GM18517 (cell line): ENCODE measurements around the gene MIER2.

ENCODE experiments used
- ATAC-seq: cut with Tn5 transposase; IDR thresholded peaks from one replicate; pipeline ENCODE4 v1.9.1; 2021; ENCODE audit warnings: mild to moderate bottlenecking, moderate library complexity; ENCODE audit not compliant: unreplicated experiment

Gene MIER2

DNA sequence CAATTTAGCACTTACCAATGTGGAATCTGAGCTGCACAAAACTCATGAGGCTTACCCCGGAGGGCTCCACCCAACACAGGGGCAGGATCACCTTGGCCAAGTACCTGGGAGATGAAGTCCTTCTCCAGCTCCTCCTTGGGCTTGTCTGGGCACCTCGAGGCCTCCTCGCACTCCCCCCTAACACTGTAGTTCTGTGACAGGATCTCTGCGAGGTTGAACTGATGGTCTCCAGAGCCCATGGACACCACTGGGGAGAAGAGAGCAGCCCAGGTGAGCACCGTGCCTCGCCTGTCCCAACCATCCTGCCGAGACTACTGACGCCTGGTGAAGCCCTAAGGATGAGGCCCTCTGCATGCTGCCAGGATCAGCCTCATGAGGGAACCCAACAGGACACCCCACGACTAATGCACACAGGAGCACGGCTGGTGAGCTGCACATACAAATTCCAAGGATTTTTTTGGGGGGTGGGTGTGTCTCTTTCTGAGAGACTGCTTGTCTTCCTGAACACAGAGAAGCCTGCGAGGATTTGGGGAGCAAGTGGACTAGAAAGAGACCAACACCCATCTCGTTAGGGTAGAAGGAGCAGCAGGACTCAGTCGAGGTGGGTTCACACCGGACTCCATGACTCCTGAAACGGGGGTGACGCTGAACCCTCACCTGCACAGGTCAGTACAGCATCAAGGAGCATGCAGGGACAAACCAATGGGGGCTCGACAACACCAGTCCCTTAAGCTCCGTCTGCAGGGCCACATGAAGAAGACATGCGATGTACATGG, 10.1 kb downstream of the MIER2 start:
- no peak for ATAC-seq

- no peak for ATAC-seq
Measured at GRCh38 chr19:330503-330902, 14.1 kb downstream of the MIER2 start.

DNA sequence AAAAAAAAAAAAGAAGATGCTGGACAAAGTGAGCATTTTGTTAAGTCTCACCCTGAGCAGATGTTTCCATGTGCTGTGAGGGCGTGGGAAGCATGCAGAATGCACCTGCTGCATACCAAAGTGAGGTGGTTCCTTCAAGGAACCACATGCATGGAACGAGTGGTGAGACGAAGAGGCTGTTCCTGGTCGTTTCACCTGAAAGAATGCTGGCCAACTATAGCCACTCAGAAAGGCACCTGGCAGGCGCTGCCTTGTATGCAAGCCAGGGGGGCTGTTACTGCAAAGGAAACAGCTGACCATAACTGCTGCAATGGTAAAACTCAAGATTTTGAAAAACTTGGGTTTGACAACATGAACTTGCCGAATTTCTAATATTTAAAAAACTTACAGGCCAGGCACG, 14.7 kb downstream of the MIER2 start:
- ATAC-seq: no peak

DNA sequence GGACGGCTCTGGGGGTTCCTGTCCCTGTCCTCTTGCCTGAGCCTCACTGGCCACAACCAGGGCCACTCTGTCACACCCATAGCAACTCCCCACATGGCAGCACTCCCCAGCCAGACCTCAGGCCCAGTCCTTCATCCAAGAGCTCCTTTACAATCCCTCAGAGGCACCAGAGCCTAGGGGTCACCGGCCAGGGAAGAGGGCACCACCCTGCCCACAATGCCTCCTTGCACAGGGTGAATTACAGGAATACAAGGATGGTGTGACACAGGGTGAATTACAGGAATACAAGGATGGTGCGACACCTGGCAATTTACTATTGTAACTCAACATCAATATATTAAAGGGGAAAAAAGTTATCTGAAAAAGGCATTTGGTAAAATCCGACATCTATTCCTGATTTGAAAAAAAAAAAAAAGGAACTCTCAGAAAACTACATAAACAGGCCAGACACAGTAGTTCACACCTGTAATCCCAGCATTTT, 16.5 kb downstream of the MIER2 start:
- ATAC-seq: no peak

DNA sequence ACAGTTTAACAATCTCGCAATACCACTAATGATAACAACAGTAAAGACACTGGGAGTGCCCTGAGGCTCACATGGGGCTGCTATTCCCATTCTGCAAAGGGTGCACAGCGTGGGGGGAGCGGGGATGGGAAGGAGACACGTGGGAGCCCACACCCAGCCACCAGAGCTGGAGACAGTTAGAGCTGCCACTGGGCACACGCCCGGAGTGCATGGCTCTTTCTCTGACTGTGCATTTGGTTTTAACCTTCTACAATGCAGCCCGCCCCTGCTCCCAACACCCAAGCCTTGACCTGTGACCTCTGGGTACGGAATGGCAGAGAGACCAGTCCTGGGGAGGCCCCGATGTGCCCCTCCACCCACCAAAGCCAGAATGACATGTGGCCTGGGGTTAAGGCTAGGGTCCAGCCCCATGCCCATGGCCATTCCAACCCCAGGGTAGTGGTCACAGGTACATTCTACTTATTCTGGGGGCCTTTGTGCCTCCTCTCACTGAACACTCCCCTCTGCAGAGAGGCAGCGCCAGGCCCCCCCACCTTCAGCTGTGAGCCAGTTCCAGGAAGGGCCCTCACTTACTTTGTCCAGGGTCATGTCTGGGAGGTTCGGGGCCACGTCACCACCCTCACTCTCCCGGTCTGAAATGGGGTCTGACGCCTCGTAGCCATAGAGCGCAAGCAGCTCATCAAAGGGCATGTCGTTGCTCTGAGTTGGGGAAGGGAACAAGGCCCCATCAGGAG, 17.1 kb downstream of the MIER2 start:
- no peak for ATAC-seq

- no peak for ATAC-seq
Measured at GRCh38 chr19:326871-327270, 17.7 kb downstream of the MIER2 start.

- no peak for ATAC-seq
Measured at GRCh38 chr19:325937-326565, 18.5 kb downstream of the MIER2 start.

- no peak for ATAC-seq
Measured at GRCh38 chr19:325173-325936, 19.2 kb downstream of the MIER2 start.

- ATAC-seq: no peak
Measured at GRCh38 chr19:324716-325115, 19.9 kb downstream of the MIER2 start.

GRCh38 chr19:322616-323015, 22.0 kb downstream of the MIER2 start:
- no peak for ATAC-seq

DNA sequence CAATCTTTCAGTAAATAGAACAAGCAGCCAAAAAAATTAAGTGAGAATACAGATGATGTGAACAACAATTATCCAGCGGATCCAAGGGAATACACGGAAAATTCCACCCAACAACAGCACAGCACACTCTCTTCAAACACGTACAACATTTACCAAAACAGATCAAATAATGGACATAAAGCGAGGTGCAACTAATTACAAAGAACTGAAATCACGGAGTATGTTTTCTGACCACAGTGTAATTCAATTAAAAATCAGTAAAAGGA, 26.2 kb downstream of the MIER2 start:
- no peak for ATAC-seq

- ATAC-seq: no peak
Measured at GRCh38 chr19:317710-318508, 26.7 kb downstream of the MIER2 start.

GRCh38 chr19:315811-316210, 28.8 kb downstream of the MIER2 start:
- no peak for ATAC-seq

GRCh38 chr19:313988-314815, 30.4 kb downstream of the MIER2 start:
- ATAC-seq: no peak

- ATAC-seq: no peak
Measured at GRCh38 chr19:313169-313987, 31.2 kb downstream of the MIER2 start.

DNA sequence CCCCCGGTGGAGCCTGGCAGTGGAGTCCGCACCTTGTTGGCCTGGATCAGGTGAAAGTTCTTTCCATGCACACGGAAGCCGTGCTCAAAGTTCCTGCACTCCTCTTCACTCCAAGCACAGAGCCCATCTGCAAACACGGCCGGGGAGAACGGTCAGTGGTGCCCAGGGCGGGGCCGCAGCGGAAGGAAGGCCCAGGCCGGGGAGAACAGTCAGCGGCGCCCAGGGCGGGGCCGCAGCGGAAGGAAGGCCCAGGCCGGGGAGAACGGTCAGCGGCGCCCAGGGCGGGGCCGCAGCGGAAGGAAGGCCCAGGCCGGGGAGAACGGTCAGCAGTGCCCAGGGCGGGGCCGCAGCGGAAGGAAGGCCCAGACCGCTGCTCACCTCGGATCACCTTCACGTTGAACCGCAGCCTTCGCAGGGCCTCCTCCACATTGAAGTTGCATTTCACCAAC, 32.8 kb downstream of the MIER2 start:
- ATAC-seq: no peak

- ATAC-seq: no peak
Measured at GRCh38 chr19:310781-311496, 33.7 kb downstream of the MIER2 start.

DNA sequence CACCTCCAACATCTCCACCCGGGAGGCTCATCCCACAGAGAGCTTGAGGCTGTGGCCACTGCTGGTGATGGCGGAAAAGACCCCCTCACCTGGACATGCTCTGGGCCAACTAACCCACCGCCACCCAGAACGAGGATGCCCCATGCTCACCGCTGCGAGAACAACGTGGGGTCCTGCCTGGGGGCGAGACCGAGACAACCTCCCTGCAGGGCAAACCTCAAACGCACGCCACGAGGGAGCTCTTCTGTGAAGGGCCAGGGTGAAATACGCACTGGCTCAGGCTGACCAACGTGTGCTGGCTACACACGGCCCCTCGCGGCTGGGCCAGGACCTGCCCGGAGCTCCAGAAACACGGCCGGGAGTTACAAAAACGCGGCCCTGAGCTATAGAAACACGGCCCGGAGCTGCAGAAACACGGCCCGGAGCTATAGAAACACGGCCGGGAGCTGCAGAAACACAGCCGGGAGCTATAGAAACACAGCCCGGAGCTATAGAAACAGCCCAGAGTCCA, 34.4 kb downstream of the MIER2 start:
- no peak for ATAC-seq
